K562 (cell line): ENCODE measurements around the gene PACSIN2. TPM values are rescaled to one million over a fixed set of nuclear protein-coding genes. Genes with fewer than 3 reads are reported as not detected.

ENCODE experiments used
- ATAC-seq: fragments of 200-7000 bp; cut with Tn5 transposase; 3 replicates; pipeline ENCODE4 v1.9.1; 2020; ENCODE audit warnings: moderate library complexity
- BruUV-seq: library from RNA; stranded (reverse); fragments of 400-500 nt; replicated peaks from 2 replicates; lab custom pipeline; 2021; lab: Mats Ljungman, UMichigan
- CTCF ChIA-PET: fragments of 300-600 bp; formaldehyde crosslinking; extraction: SDS; loops from one replicate; lab custom pipeline; 2021; ENCODE audit warnings: low intra/inter-chr PET ratio; lab: Yijun Ruan, JAX
- POLR2A ChIA-PET: fragments of 300-600, 350-650 bp; sonication (Branson Sonifier 250); formaldehyde crosslinking; extraction: SDS; loops from one replicate; lab custom pipeline; 2021; ENCODE audit warnings: antibody characterized with exemption, inconsistent platforms; lab: Yijun Ruan, JAX
- DNase-seq, 4 experiments: peaks; one replicate each; pipeline versions ENCODE4 v3.0.0 to v3.0.0-alpha.2; 2011 to 2018; ENCODE audit warnings: low spot score in 3 of 4, mixed read lengths in 3 of 4; ENCODE audit errors: extremely low read depth in 1 of 4
- FAIRE-seq: peaks from 2 replicates; lab custom pipeline; 2011; peaks lifted over from hg19 to GRCh38; lab: Jason Lieb, UNC
- H2AFZ ChIP-seq: 2 replicates; pipeline ENCODE4 v1.6.0; 2011; ENCODE audit warnings: low read depth, low read length, control low read depth, inconsistent platforms
- H3K27ac ChIP-seq: fragments of 200-600 bp; 3 replicates; pipeline ENCODE4 v1.8.0; 2011; ENCODE audit warnings: low read depth, mild to moderate bottlenecking, control low read depth, inconsistent platforms, low read length, moderate library complexity, mixed read lengths; ENCODE audit errors: extremely low read depth
- H3K27me3 ChIP-seq, 2 experiments: fragments of 300-600 bp in 1 of 2; 2 replicates in 1 of 2; 3 replicates in 1 of 2; pipeline versions ENCODE4 v1.6.0 to v1.8.0; 2011; ENCODE audit warnings: inconsistent platforms in 2 of 2, low read length in 2 of 2, mild to moderate bottlenecking in 1 of 2, mixed read lengths in 1 of 2, moderate library complexity in 1 of 2; ENCODE audit not compliant: control insufficient read depth in 2 of 2, insufficient read depth in 2 of 2
- H3K36me3 ChIP-seq: fragments of 300-600 bp; 3 replicates; pipeline ENCODE4 v1.8.0; 2011; ENCODE audit warnings: mild to moderate bottlenecking, low read length, inconsistent platforms; ENCODE audit not compliant: control insufficient read depth, insufficient read depth
- H3K4me1 ChIP-seq, 2 experiments: fragments of 200-600 bp in 1 of 2; replicated peaks in 1 of 2; 2 replicates in 1 of 2; 3 replicates in 1 of 2; pipeline versions ENCODE4 v1.5.1 to v1.8.0; 2011; ENCODE audit warnings: inconsistent platforms in 2 of 2, low read length in 2 of 2, mild to moderate bottlenecking in 1 of 2, mixed read lengths in 1 of 2, moderate library complexity in 1 of 2; ENCODE audit not compliant: control insufficient read depth in 2 of 2, insufficient read depth in 2 of 2
- H3K4me2 ChIP-seq: 2 replicates; pipeline ENCODE4 v1.6.1; 2011; ENCODE audit warnings: low read length, control low read depth, inconsistent platforms, mixed read lengths; ENCODE audit not compliant: insufficient read depth
- H3K4me3 ChIP-seq: fragments of 200-600 bp; sonication (generic), shearing (Covaris generic); 2 replicates; pipeline ENCODE4 v1.5.1; 2016; ENCODE audit warnings: control low read depth, inconsistent platforms
- H3K79me2 ChIP-seq: fragments of 200-600 bp; 3 replicates; pipeline ENCODE4 v1.8.0; 2011; ENCODE audit warnings: low read length, inconsistent platforms; ENCODE audit not compliant: control insufficient read depth, insufficient read depth
- H3K9ac ChIP-seq, 2 experiments: 2 replicates each; pipeline versions ENCODE4 v1.6.0 to v1.6.1; 2011; ENCODE audit warnings: low read depth in 2 of 2, low read length in 2 of 2, control low read depth in 1 of 2, inconsistent platforms in 1 of 2, mild to moderate bottlenecking in 1 of 2, mixed read lengths in 1 of 2; ENCODE audit not compliant: insufficient read depth in 1 of 2
- H3K9me1 ChIP-seq: one replicate; pipeline ENCODE4 v1.6.0; 2011; ENCODE audit warnings: inconsistent platforms, mild to moderate bottlenecking, low read length, moderate library complexity; ENCODE audit not compliant: control insufficient read depth, insufficient read depth
- H3K9me3 ChIP-seq: replicated peaks from 2 replicates; pipeline ENCODE4 v1.5.1; 2011; ENCODE audit warnings: low read depth, low read length, inconsistent platforms; ENCODE audit not compliant: control insufficient read depth, insufficient read depth
- H4K20me1 ChIP-seq: replicated peaks from 2 replicates; pipeline ENCODE4 v1.6.1; 2011; ENCODE audit warnings: low read length, inconsistent platforms, mixed read lengths; ENCODE audit not compliant: control insufficient read depth, insufficient read depth
- CAMTA2 ChIP-seq: fragments of 250-450 bp; sonication (Bioruptor Pico); conservative IDR thresholded peaks from 2 replicates; pipeline ENCODE4 v1.5.1; 2022
- CXXC5 ChIP-seq: fragments of 250-450 bp; sonication (Bioruptor Pico); IDR thresholded peaks from 2 replicates; pipeline ENCODE4 v1.8.0; 2022; ENCODE audit warnings: inconsistent platforms, mild to moderate bottlenecking, moderate library complexity
- FOSL1 ChIP-seq: fragments of 200-800 bp; sonication (Bioruptor generic); conservative IDR thresholded peaks from 2 replicates; pipeline ENCODE4 v1.6.1; 2016; ENCODE audit warnings: missing genetic modification characterization, missing compliant biosample characterization
- IFI16 ChIP-seq: fragments of 250-450 bp; sonication (Bioruptor Pico); IDR thresholded peaks from 2 replicates; pipeline ENCODE4 v2.1.2; 2022; ENCODE audit warnings: mild to moderate bottlenecking, inconsistent platforms
- ILF3 ChIP-seq: fragments of 450-650 bp; IDR thresholded peaks from 2 replicates; pipeline ENCODE4 v1.6.1; 2018; ENCODE audit warnings: antibody characterized with exemption, mild to moderate bottlenecking, moderate library complexity, borderline replicate concordance
- KLF10 ChIP-seq: fragments of 250-450 bp; sonication (Bioruptor Pico); IDR thresholded peaks from 2 replicates; pipeline ENCODE4 v1.6.1; 2021; ENCODE audit warnings: matching md5 sums
- KLF13 ChIP-seq: fragments of 450-650 bp; IDR thresholded peaks from 2 replicates; pipeline ENCODE4 v1.6.1; 2016; ENCODE audit warnings: missing genetic modification characterization, low read depth, mild to moderate bottlenecking, missing compliant biosample characterization, moderate library complexity, borderline replicate concordance
- MCM7 ChIP-seq, 2 experiments: fragments of 450-650 bp; IDR thresholded peaks; 2 replicates each; pipeline ENCODE4 v1.6.1; 2016 to 2018
- MIER1 ChIP-seq: fragments of 450-650 bp; IDR thresholded peaks from 2 replicates; pipeline ENCODE4 v1.6.1; 2016; ENCODE audit warnings: antibody characterized with exemption, mild to moderate bottlenecking, low read depth
- STAG1 ChIP-seq: sonication (generic); formaldehyde crosslinking; IDR thresholded peaks from 2 replicates; pipeline ENCODE4 v1.5.0; 2020; ENCODE audit warnings: missing genetic modification reagents, borderline replicate concordance
- ZC3H11A ChIP-seq: IDR thresholded peaks from 2 replicates; pipeline ENCODE4 v1.6.1; 2012; ENCODE audit warnings: low read depth, low read length, improper control_type of control experiment
- ZNF143 ChIP-seq: sonication (generic); formaldehyde crosslinking; IDR thresholded peaks from 2 replicates; pipeline ENCODE4 v1.9.0; 2022; ENCODE audit warnings: mild to moderate bottlenecking, missing genetic modification reagents
- ZNF583 ChIP-seq: fragments of 250-450 bp; sonication (Bioruptor Pico); IDR thresholded peaks from 2 replicates; pipeline ENCODE4 v1.4.0; 2020
- ZNF830 ChIP-seq: fragments of 250-450 bp; sonication (Bioruptor Pico); IDR thresholded peaks from 2 replicates; pipeline ENCODE4 v1.5.0; 2021; ENCODE audit warnings: mild to moderate bottlenecking
- in situ Hi-C: fragments of 300-500 bp; cut with MboI; formaldehyde crosslinking; loops from 4 replicates; pipeline ENCODE4 v1.15.0; 2018; ENCODE audit warnings: inconsistent platforms, mixed read lengths
- intact Hi-C: fragments of 100-400 bp; cut with micrococcal nuclease; formaldehyde crosslinking; loops from 2 replicates; pipeline ENCODE4 v1.14.2; 2022
- polyA plus RNA-seq, 8 experiments: library from polyadenylated mRNA; depleted of rRNA in 4 of 8; stranded (reverse) in 5 of 8; unstranded in 3 of 8; fragments of >200 nt; fragmentation: Nextera tagmentation in 2 of 8; fragmentation: Illumina TruSeq in 1 of 8; extraction: Ambion mirVana in 2 of 8; extraction: Trizol in 1 of 8; gene quantifications; 2 replicates each; pipeline versions ENCODE4 v1.2.1 to v1.2.3, GENCODE V29; 2011 to 2014; ENCODE audit warnings: inconsistent platforms in 1 of 8, missing spikeins in 1 of 8
- total RNA-seq, 7 experiments: library from RNA; depleted of rRNA in 6 of 7; stranded (reverse); fragments of >200 nt in 6 of 7; fragmentation: Illumina TruSeq in 2 of 7; extraction: Trizol in 2 of 7; gene quantifications; 2 replicates each; pipeline versions ENCODE4 v1.2.1 to v1.2.3, GENCODE V29; 2011 to 2021; ENCODE audit warnings: low replicate concordance in 1 of 7
- TF ChIP-seq, protein P1 (sequence below): fragments of 200-600 bp; sonication (generic); IDR thresholded peaks from one replicate; pipeline ENCODE4 v1.6.1; 2012; ENCODE audit warnings: mild to moderate bottlenecking, low read depth, low read length, inconsistent platforms

The PACSIN2 gene
- total and polyA plus RNA-seq, 9 of the 15 experiments (the other 6 are each of a cell fraction or from before 2014, with no cell fraction given) = 0.45 to 45.1 (median 23.9) TPM

DNA sequence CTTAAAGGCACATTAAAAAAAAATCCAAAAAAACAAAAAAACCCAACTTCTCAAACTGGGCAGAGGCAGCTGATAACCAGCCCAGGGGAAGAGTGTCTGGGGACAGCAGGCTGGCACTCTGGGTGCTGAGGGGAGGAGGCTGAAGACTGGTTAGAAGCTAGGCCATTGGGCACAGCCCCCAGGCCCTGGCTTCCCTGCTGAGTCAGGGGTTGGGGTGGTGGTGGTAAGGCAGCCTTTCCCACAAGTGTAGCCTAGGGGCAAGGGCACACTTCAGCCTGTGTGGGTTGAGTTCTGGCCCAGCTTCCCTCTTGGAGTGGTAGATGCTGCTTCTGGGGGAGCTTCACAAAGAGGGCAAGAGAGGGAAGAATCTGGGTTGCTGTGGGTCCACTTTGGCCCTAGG, 141.6 kb downstream of the PACSIN2 start:
- H4K20me1 ChIP-seq = no peaks in the 10 kb centered on the region
- H3K4me3 ChIP-seq = no peak overlapping the region
- in situ Hi-C loops = no loop called here
- intact Hi-C loops = no loop called here
- ChIA-PET CTCF (no interaction called here), POLR2A (interaction anchor here (0.6 to 2.3 kb wide), 2 partner anchors 9 to 258 kb away, joined by 5 read pairs; no protein-coding TSS in a partner anchor)
- H3K36me3 ChIP-seq = peaks cover 20% of the 10 kb centered on the region; the same call in 2 of the 3 replicates
- peaks cover 0 to 4% of the 10 kb centered on the region in 2 experiments; a peak in 1 of 5 replicates for H3K4me1 ChIP-seq
- no peaks in the 10 kb centered on the region for H3K9me1 ChIP-seq
- no peak overlapping the region for H3K9ac ChIP-seq
- H3K4me2 ChIP-seq = no peak overlapping the region
- H2AFZ ChIP-seq = no peak overlapping the region
- no peaks in the 10 kb centered on the region for H3K79me2 ChIP-seq
- no peak for TF ChIP-seq STAG1 (CRISPR knock-in tag)
- TF ChIP-seq KLF13 (tag) = no peak
- no peak for TF ChIP-seq FOSL1
- no peak for TF ChIP-seq MCM7 (IDR thresholded peaks at IDR 0.05)
- TF ChIP-seq ZC3H11A = no peak
- no peak for TF ChIP-seq ILF3
- TF ChIP-seq CAMTA2 (CRISPR knock-in tag) = no peak
- no peak for TF ChIP-seq MIER1
- TF ChIP-seq CXXC5 (CRISPR knock-in tag) = no peak
- no peak for TF ChIP-seq ZNF583
- TF ChIP-seq ZNF143 (CRISPR knock-in tag) = no peak
- TF ChIP-seq, protein P1, sequence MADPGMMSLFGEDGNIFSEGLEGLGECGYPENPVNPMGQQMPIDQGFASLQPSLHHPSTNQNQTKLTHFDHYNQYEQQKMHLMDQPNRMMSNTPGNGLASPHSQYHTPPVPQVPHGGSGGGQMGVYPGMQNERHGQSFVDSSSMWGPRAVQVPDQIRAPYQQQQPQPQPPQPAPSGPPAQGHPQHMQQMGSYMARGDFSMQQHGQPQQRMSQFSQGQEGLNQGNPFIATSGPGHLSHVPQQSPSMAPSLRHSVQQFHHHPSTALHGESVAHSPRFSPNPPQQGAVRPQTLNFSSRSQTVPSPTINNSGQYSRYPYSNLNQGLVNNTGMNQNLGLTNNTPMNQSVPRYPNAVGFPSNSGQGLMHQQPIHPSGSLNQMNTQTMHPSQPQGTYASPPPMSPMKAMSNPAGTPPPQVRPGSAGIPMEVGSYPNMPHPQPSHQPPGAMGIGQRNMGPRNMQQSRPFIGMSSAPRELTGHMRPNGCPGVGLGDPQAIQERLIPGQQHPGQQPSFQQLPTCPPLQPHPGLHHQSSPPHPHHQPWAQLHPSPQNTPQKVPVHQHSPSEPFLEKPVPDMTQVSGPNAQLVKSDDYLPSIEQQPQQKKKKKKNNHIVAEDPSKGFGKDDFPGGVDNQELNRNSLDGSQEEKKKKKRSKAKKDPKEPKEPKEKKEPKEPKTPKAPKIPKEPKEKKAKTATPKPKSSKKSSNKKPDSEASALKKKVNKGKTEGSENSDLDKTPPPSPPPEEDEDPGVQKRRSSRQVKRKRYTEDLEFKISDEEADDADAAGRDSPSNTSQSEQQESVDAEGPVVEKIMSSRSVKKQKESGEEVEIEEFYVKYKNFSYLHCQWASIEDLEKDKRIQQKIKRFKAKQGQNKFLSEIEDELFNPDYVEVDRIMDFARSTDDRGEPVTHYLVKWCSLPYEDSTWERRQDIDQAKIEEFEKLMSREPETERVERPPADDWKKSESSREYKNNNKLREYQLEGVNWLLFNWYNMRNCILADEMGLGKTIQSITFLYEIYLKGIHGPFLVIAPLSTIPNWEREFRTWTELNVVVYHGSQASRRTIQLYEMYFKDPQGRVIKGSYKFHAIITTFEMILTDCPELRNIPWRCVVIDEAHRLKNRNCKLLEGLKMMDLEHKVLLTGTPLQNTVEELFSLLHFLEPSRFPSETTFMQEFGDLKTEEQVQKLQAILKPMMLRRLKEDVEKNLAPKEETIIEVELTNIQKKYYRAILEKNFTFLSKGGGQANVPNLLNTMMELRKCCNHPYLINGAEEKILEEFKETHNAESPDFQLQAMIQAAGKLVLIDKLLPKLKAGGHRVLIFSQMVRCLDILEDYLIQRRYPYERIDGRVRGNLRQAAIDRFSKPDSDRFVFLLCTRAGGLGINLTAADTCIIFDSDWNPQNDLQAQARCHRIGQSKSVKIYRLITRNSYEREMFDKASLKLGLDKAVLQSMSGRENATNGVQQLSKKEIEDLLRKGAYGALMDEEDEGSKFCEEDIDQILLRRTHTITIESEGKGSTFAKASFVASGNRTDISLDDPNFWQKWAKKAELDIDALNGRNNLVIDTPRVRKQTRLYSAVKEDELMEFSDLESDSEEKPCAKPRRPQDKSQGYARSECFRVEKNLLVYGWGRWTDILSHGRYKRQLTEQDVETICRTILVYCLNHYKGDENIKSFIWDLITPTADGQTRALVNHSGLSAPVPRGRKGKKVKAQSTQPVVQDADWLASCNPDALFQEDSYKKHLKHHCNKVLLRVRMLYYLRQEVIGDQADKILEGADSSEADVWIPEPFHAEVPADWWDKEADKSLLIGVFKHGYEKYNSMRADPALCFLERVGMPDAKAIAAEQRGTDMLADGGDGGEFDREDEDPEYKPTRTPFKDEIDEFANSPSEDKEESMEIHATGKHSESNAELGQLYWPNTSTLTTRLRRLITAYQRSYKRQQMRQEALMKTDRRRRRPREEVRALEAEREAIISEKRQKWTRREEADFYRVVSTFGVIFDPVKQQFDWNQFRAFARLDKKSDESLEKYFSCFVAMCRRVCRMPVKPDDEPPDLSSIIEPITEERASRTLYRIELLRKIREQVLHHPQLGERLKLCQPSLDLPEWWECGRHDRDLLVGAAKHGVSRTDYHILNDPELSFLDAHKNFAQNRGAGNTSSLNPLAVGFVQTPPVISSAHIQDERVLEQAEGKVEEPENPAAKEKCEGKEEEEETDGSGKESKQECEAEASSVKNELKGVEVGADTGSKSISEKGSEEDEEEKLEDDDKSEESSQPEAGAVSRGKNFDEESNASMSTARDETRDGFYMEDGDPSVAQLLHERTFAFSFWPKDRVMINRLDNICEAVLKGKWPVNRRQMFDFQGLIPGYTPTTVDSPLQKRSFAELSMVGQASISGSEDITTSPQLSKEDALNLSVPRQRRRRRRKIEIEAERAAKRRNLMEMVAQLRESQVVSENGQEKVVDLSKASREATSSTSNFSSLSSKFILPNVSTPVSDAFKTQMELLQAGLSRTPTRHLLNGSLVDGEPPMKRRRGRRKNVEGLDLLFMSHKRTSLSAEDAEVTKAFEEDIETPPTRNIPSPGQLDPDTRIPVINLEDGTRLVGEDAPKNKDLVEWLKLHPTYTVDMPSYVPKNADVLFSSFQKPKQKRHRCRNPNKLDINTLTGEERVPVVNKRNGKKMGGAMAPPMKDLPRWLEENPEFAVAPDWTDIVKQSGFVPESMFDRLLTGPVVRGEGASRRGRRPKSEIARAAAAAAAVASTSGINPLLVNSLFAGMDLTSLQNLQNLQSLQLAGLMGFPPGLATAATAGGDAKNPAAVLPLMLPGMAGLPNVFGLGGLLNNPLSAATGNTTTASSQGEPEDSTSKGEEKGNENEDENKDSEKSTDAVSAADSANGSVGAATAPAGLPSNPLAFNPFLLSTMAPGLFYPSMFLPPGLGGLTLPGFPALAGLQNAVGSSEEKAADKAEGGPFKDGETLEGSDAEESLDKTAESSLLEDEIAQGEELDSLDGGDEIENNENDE = no peak
- no peak for TF ChIP-seq ZNF830 (CRISPR knock-in tag)
- no peak for TF ChIP-seq IFI16
- no peak for TF ChIP-seq KLF10 (CRISPR knock-in tag)
- H3K9me3 ChIP-seq = no peaks in the 10 kb centered on the region
- H3K27me3 ChIP-seq = no peaks in the 10 kb centered on the region
- no TSS peak for BruUV-seq
- ATAC-seq (no peak), DNase-seq (no peak), FAIRE-seq (no peak)
- no peak overlapping the region for H3K27ac ChIP-seq
